KMS-11 (cell line): ENCODE measurements around the gene ACTN2.

ENCODE experiments used
- H2AFZ ChIP-seq: fragments of 200-600 bp; sonication (generic); 2 replicates; pipeline ENCODE4 v1.6.1; 2016; ENCODE audit warnings: antibody characterized with exemption, mixed run types, low read depth
- H3K27ac ChIP-seq: fragments of 200-600 bp; sonication (generic); 2 replicates; pipeline ENCODE4 v1.6.1; 2016; ENCODE audit warnings: mild to moderate bottlenecking, mixed run types
- H3K27me3 ChIP-seq: fragments of 200-600 bp; sonication (generic); 2 replicates; pipeline ENCODE4 v1.6.1; 2017; ENCODE audit warnings: mild to moderate bottlenecking, low read depth, mixed run types, moderate library complexity; ENCODE audit not compliant: insufficient read depth
- H3K36me3 ChIP-seq: fragments of 200-600 bp; sonication (generic); 2 replicates; pipeline ENCODE4 v1.6.1; 2017; ENCODE audit warnings: mild to moderate bottlenecking, mixed run types; ENCODE audit not compliant: insufficient read depth
- H3K4me1 ChIP-seq: fragments of 200-600 bp; sonication (generic); 2 replicates; pipeline ENCODE4 v1.6.1; 2016; ENCODE audit warnings: mild to moderate bottlenecking, low read depth, mixed run types; ENCODE audit not compliant: poor library complexity, severe bottlenecking
- H3K4me2 ChIP-seq: fragments of 200-600 bp; sonication (generic); 2 replicates; pipeline ENCODE4 v1.7.0; 2016; ENCODE audit warnings: mild to moderate bottlenecking, mixed run types
- H3K4me3 ChIP-seq: fragments of 200-600 bp; sonication (generic); IDR thresholded peaks from 2 replicates; pipeline ENCODE4 v1.6.1; 2017; ENCODE audit warnings: low read depth, low read length, mixed read lengths; ENCODE audit not compliant: insufficient read depth
- H3K79me2 ChIP-seq: fragments of 200-600 bp; sonication (generic); 2 replicates; pipeline ENCODE4 v1.6.1; 2016; ENCODE audit warnings: low read depth, mixed run types; ENCODE audit not compliant: insufficient read depth
- H3K9ac ChIP-seq: fragments of 200-600 bp; sonication (generic); 2 replicates; pipeline ENCODE4 v1.6.1; 2016; ENCODE audit warnings: mild to moderate bottlenecking, mixed run types
- H4K20me1 ChIP-seq: fragments of 200-600 bp; sonication (generic); 2 replicates; pipeline ENCODE4 v1.6.1; 2016; ENCODE audit warnings: mild to moderate bottlenecking, mixed run types; ENCODE audit not compliant: insufficient read depth
- CTCF ChIP-seq: fragments of 200-600 bp; sonication (generic); conservative IDR thresholded peaks from 2 replicates; pipeline ENCODE4 v1.6.1; 2017; ENCODE audit warnings: low read depth, mild to moderate bottlenecking, antibody characterized with exemption, low read length, moderate library complexity, mixed read lengths

Gene ACTN2

GRCh38 chr1:236727521-236727920 is 41.2 kb downstream of the ACTN2 start:
- TF ChIP-seq CTCF = no peak
- Histone ChIP-seq H3K4me2 (no peak overlapping the region), H3K9ac (no peak overlapping the region), H3K27me3 (no peaks in the 10 kb centered on the region), H4K20me1 (no peaks in the 10 kb centered on the region), H3K27ac (no peak overlapping the region), H3K36me3 (no peaks in the 10 kb centered on the region), H3K79me2 (no peaks in the 10 kb centered on the region), H2AFZ (no peak overlapping the region), H3K4me3 (no peak overlapping the region), H3K4me1 (no peaks in the 10 kb centered on the region)

GRCh38 chr1:236728752-236729151 is 42.5 kb downstream of the ACTN2 start:
- H4K20me1 ChIP-seq = no peaks in the 10 kb centered on the region
- H3K9ac ChIP-seq = no peak overlapping the region
- no peaks in the 10 kb centered on the region for H3K36me3 ChIP-seq
- H3K27ac ChIP-seq = no peak overlapping the region
- H3K79me2 ChIP-seq = no peaks in the 10 kb centered on the region
- no peaks in the 10 kb centered on the region for H3K4me1 ChIP-seq
- H2AFZ ChIP-seq = no peak overlapping the region
- H3K4me3 ChIP-seq = no peak overlapping the region
- TF ChIP-seq CTCF = no peak
- no peaks in the 10 kb centered on the region for H3K27me3 ChIP-seq
- no peak overlapping the region for H3K4me2 ChIP-seq

- Histone ChIP-seq H4K20me1 (no peaks in the 10 kb centered on the region), H3K79me2 (no peaks in the 10 kb centered on the region), H2AFZ (no peak overlapping the region), H3K4me2 (no peak overlapping the region), H3K4me3 (no peak overlapping the region), H3K27me3 (no peaks in the 10 kb centered on the region), H3K9ac (no peak overlapping the region), H3K4me1 (no peaks in the 10 kb centered on the region), H3K36me3 (no peaks in the 10 kb centered on the region), H3K27ac (no peak overlapping the region)
- no peak for TF ChIP-seq CTCF
Measured at GRCh38 chr1:236733653-236734052, 47.4 kb downstream of the ACTN2 start.

- Histone ChIP-seq H3K4me3 (no peak overlapping the region), H3K4me2 (no peak overlapping the region), H3K27me3 (no peaks in the 10 kb centered on the region), H3K9ac (no peak overlapping the region), H4K20me1 (no peaks in the 10 kb centered on the region), H3K27ac (no peak overlapping the region), H3K79me2 (no peaks in the 10 kb centered on the region), H2AFZ (no peak overlapping the region), H3K36me3 (no peaks in the 10 kb centered on the region), H3K4me1 (no peaks in the 10 kb centered on the region)
- TF ChIP-seq CTCF = no peak
Measured at GRCh38 chr1:236734141-236734765, 48.0 kb downstream of the ACTN2 start.
